GM18867 (cell line): ENCODE measurements around the gene SCTR.

ENCODE experiments used
- ATAC-seq: cut with Tn5 transposase; IDR thresholded peaks from one replicate; pipeline ENCODE4 v1.9.1; 2021; ENCODE audit warnings: mild to moderate bottlenecking, moderate library complexity; ENCODE audit not compliant: unreplicated experiment

Gene SCTR

DNA sequence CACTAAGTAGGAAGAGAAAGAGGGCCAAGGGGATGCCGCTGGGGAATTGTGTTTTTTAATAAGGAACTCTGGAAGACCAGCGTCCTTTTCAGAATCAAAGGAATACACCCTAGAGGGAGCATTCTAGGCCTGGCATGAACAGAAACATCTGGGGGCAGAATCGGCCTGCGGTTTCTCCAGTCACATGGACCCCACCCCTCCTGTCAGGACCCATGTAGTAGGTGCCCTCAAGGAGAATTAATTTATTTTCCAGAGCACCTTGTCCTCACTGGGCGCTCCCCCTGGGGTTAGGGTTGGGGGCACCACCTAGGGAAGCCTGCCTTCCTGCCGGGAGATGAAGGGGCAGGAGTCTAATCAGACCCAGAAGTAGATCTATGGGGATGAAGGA, 48.4 kb downstream of the SCTR start:
- ATAC-seq = no peak

DNA sequence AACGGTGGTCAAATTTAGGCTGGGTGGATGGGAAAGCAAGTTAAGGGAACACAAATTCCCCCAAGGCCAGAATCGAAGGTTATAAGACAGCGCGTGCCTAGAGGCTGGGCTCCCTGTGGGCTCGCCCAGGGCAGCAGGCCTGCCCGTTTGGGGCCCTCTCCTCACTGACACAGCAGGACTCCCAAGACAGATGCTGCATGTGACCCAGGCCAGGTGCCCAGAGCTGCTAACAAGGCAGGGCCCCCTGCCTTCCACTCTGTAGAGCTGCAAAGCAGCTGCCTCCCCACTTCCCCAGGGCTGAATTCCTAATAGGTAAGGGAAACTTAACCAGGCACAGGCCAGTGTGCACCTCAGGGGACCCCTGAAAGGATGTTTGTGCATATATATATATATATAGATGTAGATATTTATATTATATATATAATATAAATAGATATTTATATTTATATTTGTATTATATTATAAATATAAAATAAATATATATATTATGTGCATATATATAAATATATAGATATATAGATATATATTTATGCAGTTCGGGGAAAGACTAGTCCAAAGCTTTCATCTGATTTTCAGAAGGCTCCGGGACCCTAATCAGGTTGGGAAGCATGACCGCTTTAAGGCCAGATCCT, 48.9 kb downstream of the SCTR start:
- no peak for ATAC-seq

DNA sequence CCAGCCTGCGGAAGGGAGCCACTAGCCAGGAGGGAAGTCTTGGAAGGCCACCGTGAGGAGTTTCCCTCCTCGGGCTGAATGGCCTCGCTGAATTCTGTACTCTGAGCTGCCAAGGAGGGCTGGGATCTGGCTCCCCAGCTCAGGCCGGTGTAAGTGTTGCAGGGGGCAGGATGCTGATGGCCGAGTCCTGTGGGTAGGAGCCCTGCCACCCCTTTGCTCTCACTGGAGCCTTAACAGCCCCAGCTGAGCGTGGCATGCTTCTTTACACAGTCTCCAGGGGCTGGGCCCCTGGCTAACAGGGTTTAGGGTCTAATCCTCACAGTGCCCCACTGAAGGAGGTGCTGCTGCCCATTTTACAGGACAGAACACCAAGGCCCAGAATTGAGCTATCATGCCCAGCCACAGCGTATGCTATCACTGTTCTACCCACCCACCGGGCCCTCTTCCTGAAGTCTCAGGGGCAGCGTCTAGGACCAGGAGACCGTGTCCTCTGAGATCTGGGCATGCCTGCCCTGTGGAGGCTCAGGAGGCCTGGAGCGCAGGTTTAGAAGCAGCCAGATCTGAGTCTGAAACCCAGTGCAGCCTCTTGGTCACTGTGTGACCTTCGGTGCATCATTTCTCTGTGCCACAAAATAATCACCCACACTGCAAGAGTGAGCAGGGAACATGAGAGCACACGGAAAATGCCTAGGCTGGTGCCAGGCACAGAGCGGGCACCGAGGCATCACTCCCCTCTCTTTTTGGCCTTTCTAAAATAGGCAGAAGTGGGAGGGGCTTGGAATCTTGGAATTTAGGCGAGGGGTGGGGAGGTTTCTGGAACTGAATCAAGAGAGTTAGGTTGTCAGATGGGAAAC, 49.7 kb downstream of the SCTR start:
- ATAC-seq = no peak

DNA sequence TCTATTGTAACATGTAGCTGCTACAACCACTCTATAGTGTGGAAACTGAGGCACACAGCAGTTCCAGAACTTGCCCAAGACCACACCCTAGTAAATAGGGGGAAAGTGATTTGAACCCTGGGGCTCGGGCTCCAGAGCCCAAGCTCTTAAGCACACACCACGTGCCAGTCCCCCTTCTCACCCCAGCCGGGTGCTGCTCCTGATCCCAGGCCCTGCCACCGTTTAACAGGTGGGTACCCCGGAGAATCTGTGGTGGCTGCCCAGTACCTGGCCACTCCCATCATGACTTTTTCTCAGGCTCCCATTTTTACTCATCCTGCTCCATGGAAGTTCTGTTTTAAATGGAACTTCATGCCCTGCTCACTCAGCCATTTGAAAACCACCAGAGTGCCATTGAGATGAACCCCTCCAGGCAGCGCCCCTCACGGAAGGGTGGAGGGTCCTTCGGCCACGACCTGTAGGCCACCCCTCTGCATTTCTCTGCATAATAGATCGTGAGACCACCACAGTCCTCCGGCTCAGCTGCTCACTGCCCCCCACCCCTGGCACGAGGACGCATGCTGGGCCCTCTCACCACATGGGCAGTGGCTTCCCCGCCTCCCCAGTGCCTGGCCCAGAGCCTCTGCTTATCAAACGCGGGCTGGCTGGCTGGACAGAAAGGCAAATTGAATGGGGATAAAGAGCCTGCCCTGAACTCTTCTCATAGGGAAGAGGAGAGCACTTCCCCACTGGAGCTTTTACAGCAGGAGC, 50.5 kb downstream of the SCTR start:
- ATAC-seq = no peak

DNA sequence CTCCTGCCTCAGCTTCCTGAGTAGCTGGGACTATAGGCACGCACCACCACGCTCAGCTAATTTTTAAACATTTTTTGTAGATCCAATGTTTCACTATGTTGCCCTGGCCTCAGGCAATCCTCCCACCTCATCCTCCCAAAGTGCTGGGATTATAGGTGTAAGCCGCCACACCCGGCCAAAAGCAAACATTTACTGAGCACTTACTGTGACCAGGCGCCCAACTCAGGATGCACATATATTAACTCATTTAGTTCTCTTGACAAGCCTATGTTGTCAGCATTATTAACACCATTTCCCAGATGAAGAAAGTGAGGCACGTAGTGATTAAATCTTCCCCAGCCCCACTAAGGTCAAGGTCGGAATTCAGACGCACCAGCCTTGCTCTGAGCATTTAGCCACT, 51.5 kb downstream of the SCTR start:
- no peak for ATAC-seq

DNA sequence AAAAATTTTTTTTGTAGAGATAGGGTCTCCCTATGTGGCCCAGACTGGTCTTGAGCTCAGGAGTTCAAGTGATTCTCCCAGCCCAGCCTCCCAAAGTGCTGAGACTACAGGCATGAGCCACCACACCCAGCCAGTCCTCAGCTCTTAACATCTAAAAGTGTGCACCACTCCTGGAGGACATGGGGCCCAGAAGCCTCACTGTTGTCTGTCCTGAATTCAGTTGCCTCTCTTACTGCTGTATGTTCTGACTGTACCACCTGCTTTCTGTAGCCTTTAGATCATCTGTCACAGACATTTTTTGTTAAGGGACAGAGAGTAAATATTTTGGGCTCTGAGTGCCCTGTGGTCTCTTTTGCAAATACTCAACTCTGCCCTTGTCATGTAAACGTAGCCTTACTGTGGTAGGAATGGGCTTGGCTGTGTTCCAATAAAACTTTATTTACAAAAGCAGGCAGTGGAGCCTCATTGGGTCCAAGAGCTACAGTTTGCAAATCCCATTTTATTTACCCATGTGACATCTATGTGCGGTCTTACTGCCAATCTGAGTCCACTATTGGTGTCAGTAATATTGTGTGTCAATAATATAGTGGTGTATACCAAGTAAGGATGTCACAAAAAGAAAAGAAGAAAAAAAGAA, 54.5 kb downstream of the SCTR start:
- ATAC-seq = no peak

DNA sequence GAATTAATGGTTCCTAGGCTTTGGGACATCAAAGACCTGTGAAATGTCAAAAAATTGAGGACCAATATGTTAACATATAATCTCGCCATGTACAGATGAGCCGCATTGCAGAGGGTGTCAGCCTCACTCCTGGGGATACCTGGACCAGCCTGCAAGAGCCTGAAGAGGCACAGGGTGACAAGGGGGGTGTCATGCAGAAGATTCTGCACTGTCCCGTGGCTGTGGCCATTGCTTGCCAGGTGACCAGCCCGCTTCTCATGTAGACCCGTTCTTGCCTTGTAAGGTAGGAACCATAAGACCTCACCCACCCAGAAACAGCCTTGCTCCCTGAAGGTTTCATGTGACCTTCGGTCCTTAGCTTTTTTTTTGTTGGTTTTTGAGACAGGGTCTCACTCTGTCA, 55.2 kb downstream of the SCTR start:
- no peak for ATAC-seq

DNA sequence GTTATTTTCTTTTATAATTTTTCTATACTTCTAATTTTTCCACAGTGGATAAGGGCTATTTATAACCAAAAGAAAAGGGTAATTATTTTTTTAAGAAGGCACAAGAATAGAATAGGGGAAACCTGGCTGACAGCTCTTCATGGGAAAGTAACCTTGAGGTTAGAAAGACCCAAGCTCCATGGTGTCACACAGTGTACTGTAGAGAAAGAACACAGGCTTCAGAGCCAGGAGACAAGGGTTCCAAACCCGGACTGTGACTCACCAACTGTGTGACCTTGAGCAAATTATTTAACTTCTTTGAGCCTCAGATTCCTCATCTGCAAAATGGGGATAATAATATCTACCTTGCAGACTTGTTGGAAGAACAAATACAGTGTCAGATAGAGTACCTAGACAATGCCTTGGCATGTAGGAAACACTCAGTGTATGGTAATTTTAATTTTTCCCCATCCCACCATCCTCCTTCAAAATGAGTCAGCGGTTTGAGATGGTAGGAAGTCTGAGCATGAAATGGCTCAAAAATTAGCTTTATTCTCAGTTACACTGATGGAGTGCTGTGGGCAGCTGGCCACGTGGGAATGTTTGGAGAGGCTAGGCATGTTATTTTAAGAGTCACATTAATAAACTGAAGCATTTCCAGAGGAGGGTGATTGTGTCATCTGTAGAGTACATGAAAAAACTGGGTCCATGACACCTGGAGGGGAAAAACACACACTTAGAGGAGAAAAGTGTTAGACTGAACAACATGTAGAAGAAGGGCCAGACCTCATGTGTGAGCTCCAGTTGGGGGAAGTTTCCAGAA, 55.9 kb downstream of the SCTR start:
- no peak for ATAC-seq

DNA sequence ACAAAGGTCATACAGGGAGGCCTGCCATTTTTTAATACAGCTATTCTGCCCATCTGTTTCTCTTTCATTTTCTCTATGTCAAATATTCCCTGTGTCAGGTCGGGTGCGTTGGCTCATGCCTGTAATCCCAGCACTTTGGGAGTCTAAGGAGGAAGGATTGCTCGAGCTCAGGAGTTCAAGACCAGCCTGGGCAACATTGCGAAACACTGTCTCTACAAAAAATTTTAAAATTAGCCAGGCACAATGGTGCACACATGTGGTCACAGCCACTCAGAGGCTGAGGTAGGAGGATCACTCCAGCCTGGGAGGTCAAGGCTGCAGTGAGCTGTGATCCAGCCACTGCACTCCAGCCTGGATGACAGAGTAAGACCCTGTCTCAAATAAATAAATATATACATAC, 57.9 kb downstream of the SCTR start:
- no peak for ATAC-seq

DNA sequence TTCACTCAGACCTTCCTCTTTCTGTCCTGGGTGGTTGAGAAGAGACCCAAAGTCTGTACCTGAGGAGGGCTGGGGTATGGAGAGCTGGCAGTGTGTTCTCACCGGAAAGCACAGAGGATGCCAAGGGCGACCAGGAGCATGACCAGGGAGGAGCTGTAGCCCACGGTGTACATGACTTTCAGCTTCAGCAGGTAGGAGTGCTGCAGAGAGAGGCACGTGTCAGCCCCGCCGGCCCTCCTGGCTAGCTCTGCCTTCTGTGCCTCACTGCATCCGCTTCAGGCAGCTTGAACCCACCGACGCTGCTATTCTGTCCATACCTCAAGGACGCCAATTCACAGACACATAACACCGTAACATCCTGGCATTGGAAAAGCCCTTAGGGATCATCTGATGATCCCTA, 58.6 kb downstream of the SCTR start:
- no peak for ATAC-seq

DNA sequence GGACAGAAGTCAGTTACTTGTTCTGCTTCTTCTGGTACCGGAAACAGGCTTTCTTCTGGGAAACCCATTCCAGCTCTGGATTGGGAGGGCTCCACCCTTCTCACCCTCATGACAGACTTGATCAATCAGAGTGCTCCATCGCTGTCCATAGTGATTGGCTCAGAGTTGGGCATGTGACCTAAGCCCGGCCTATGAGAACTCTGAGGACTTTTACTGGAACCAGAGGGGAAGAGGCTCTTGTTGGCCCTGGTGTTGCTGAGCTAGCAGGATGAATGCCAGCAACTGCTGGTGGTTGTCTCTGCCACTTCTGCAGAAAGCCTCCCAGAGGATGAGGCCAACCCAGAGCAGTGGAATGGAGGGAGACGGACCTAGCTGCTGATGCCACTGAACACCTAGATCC, 59.3 kb downstream of the SCTR start:
- ATAC-seq = no peak

DNA sequence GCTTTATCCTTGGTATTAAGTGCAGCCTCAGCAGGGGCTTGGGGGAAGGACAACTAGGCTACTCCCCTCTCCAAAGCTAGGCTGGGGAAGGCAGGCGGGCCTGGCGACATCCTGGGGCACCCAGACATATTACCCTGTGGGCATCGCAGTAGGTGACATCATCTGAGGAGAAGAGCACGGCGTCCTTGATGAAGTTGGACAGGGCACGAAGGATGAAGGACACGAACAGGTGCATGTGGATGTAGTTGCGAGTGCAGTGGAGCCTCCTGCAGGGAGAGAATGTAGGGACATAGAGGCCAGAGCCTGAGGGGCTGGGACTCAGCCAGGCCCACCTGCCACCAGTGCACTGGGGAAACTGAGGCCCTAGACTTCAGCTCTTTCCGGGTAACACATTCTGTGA, 60.3 kb downstream of the SCTR start:
- no peak for ATAC-seq

DNA sequence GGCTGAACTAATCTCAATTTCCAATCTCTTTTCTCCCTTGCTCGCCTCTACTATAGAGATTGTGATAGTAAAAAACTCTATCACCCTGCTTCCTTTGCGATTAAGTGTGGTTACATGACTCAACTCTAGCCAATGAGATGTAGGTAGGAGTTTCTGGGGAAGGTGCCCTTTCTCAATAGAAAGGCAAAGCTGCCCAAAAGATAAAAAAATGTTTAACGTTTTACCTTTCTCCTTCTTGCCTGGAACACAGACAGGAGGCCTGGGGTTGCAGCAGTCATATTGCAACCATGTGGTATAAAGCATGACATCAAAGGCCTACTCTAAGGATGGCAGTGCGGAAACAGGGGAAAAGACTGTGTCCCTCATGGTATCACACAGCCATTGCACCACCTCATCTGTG, 61.1 kb downstream of the SCTR start:
- no peak for ATAC-seq

DNA sequence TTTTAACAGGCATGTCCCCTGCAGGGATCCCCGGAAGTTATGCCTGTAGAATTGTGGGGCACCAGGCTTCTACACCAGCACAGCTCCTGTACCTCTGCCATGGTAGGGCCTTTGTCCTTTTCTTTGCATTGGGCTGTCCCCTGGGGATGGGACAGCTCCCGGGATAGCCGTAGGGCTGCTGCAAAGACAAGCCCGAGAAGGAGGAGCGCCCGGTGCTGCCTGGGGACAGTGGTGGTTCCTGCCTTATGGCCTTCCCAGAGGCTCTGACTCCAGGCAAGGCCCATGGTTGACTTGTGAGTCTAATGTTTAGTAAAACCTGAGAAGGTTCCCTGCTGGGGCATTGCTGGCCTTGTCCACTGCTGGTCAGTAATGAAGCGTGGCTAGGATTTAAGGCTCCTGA, 61.7 kb downstream of the SCTR start:
- no peak for ATAC-seq

DNA sequence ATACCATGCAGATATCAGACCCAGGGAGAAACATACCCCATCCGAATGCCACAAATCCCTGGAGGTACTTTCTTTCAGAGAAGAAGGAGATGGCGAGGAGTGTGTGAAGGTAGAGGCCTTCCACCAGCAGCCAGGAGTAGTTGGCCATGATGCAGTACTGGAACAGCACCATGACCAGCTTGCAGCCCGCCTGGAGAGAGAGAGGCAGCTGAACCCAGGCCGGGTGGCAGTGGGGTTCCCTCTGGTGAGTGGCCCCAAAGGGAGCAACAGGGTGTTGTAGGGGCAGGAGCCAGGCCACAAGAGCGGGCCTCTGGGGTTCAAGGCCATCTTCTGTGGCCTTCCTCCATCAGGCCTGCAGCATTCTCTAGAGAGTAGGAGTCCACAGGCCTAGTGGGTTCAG, 62.5 kb downstream of the SCTR start:
- ATAC-seq = no peak

DNA sequence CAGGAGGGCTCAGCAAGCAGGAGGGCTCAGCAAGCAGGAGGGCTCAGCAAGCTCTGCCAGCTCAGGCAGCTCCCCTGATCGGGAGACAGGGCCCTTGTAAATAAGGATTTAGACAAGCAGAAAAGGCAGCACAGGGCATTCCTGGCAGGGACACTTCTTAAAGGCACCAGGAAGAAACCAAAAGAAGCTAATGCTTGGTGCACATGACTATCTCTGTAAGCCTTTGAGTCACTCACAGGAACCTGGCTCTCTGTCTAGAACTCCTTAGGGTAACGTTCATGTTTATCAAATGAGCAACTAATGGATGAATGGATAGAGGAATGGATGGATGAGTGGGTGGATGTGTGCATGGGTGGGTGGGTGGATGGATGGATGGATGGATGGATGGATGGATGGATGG, 64.2 kb downstream of the SCTR start:
- ATAC-seq = no peak

DNA sequence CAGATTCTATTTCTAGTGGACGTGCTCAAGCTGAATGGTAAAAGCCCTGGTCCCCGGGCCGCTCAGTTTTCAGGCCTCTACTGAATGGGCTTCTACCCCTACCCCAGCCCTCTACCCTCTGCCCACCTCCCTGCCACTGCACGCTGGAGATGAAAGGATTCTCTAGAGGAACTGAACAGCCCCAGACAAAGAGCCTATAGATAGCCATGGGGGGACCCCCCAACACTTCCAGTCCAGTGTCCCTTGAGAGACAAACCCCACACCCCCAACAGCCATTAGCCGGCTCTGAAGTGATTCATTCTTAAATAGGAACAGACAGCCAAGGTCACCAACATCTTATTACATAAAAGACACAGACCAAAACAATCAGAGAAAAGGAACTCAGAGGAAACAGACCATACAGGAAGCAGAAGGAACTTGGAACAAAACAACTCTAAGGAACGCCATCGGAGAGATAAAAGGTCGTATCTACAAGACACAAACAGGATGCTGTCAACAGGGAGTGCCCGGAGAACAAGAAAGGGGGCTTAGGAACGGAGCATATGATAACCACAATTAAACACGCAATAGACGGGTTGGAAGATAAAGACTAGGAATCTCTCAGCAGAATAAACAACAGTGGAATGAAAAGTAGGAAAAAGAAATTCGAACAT, 69.1 kb downstream of the SCTR start:
- ATAC-seq = no peak

DNA sequence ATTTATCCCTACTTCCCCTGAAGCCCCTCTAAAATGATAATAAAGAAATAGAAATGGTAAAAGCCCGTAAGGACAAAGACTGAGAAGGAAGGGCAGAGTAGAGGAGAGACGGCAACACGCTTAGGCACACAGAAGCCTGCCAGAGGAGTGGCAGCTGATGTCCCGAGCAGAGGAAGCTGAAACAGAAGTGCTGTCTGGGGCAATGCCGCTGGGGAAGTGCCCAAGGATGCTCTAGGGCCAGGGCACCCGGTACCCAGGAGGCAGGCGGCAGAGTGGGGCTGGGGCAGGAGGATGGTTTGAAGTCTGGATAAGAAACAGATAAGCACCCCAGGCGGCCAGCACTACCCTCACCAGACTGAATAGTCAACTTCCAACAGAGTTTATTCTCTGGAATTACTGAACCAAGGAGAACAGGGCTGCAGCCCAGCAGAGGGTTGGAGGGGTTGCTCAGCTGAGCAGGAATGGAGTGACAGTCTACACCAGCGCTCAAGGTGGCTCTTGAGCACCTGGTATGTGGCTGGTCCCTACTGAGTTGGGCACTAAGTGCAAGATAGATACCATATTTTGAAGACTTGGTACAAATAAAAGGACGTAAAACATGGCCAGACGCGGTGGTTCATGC, 70.2 kb downstream of the SCTR start:
- no peak for ATAC-seq

DNA sequence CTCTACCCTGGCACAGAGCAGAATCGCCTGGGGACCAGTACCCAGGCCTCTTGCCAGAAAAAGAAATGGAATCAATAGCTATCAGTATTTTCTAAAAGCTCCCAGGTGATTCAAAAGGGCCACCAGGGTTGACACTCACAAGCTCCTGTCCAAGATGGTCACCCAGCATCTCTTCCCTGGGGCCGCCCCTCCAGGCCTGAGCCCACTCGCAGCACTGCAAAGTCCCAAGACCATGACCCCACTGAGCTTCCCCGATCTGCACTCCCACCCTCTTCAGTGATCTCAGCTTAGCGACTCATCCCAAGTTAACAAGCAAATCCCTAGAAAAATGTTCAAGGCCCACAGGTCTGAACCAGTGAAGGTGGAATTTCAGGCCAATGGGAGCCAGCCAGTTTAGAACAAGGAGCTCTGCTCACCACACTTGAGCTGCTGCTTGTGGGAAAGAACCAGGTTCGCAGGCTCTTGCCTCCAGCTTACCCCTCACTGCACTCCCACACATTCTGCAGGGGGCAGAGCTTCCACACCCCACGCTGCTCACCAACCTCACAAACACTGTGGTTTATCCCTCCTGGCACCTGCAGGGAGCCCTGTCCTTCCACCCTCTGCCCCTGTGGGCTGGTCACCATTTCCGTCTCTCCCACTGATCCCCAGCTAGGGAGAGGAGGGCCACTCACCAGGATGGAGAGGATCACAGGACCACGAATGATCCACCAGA, 72.8 kb downstream of the SCTR start:
- no peak for ATAC-seq
